SIG-M5 (cell line): ENCODE results near the gene GRK5.

Experiments
- DNase-seq: peaks from one replicate; lab custom pipeline; 2025; lab: John Stamatoyannopoulos, UW

GRK5 gene

GRCh38 chr10:119443970-119444660 is 236.7 kb downstream of the GRK5 start:
- DNase-seq, result no peak

DNA sequence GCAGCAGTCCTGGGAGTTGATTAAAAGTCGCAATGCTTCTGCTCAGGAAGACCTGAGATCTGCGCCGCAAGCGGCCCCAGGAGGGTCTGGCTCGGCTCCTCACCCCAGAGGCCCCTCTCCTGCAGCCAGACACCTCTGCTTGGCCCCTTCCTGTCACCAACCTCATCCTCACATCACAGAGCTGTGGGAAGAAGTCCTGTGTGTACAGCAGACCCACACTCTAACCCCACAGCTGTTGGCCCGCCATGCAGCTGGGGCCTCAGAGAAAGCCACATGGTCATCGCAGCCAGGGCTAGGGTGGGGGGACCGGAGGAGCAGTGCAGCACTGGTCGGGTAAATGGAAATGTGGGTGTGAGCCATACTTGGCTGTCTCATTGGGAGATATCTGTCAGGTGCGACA is 237.5 kb downstream of the GRK5 start:
- DNase-seq, result no peak

DNA sequence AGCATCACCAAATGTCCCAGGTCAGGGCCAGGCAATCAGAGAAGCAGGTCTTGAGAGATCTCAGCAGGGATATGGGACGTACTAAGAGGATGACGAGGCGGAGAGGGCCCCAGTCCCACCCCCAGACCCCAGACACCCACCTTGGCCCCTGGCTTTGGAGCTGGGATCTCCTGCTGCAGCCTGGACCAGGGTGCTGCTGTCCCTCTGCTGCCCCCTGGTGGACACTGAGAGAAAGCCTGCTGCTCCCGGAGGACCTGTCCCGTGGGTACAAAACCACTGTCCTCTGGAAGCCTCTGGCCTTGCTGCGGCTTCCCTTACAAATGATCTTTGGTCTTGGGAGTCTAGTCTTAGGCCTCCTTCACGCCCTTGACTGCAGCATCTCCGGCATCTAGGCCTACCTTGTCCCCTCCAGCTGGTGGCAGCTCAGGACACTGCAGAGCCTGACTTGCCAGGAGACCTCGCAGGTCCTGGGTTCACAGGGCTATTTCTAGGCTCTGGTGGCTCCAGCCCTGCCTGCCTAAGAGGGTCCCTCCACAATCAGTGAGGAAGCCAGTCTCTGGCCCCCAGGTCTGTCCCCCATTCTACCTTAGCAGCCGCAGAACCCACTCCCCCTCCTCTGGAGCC is 238.1 kb downstream of the GRK5 start:
- DNase-seq, result no peak

DNA sequence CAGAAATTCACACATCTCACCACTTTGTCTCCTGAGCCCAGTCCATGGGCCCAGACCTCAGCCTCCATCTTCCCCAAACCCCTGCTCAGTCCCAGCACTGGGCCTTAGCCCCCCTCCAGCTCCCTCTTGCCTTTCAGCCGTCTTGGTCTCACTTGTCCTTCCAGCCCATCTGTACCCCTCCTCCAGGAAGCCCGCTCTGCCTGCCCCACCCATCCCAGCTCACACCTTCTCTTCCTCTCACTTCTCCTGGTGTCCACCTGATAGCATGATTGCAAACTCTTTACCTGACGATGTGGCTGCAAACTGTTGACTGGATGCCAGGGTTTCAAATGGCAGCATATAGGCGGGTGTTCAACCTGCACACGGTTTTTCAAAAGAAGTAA is 238.6 kb downstream of the GRK5 start:
- no peak for DNase-seq

DNA sequence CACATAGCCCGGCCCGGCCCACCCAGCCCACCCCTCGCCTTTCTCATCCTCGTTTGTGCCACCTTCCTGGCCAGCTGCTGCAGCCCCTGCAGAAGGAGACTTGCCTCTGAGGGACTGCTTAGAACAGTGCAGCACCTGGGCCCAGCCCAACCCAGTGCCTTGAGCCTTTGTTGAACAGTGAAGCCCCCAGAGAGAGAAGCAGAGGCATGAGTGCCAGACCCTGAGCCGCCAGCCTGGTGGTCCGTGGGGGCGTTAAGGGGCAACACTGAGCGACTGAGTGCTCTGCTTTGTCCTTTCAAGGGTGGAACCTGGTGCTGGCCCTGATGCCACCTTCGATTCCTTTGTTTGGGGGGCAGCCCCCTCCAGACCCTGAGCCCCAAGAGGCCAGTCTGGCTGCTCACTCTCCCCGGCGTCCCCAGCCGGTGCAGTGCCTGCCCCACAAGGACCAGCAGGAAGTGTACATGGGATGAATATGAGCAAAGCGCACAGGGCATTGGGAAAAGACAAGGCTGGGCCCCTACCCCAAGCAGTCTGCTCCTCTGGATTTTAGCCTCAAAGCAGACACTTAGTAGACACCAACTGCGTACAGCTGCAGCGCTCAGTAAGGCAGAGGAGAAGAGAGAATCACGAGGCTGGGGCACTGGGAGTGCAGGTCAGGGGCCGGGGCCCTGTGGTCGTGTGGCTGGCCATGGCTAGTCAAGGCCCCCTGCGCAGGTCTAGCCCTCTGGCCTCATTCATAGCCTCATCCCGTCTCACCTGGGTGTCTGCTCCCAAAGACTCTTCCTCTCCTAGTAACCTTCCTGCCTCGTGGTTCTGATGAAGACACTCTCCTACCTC is 239.3 kb downstream of the GRK5 start:
- no peak for DNase-seq

DNA sequence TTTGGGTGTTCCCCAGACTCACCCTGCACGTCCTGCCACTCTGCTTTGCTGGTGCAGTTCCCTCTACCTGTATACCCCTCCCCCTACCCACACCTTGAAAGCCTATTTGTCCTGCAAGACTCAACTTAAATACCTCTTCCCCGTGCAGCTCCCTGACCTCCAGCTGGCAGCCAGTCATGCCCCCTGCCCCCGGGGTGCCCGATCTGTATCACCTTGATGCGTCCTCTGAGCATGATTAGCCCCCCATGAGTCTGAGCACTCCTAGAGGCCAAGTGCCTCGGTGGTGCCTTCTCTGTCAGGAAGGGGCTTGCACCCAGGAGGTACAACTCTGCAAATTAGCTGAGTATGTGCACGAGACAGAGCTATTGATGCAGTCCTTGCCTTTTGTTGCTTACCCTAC is 240.1 kb downstream of the GRK5 start:
- no peak for DNase-seq

DNA sequence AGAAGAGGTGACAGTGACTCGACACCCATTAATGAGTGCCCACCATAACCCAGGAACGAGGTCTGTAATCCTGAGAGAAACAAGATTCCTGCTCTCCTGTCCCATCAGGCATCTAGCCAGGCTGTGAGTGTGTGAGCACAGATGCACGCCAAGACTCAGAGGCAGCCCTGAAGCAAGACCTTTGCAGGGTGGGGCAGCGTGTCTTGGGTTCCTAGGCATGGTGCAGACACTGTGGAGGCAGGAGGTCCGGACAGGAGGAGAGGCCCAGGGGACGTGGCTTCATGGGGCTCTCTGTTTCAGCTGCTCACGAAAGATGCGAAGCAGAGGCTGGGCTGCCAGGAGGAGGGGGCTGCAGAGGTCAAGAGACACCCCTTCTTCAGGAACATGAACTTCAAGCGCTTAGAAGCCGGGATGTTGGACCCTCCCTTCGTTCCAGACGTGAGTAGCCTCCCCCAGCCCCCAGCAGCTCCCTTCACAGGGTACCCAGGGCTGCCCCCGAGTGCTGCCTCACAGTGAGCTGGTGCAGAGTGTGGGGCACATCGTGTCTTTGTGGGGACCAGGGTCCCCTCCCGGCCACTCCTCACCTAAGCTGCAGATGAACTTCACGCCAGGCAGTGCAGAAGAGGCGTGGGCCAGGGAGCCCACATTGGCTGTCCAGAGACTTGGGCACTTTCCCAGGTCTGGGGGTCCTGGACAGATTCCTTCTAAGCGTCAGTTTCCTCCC is 240.6 kb downstream of the GRK5 start:
- no peak for DNase-seq

DNA sequence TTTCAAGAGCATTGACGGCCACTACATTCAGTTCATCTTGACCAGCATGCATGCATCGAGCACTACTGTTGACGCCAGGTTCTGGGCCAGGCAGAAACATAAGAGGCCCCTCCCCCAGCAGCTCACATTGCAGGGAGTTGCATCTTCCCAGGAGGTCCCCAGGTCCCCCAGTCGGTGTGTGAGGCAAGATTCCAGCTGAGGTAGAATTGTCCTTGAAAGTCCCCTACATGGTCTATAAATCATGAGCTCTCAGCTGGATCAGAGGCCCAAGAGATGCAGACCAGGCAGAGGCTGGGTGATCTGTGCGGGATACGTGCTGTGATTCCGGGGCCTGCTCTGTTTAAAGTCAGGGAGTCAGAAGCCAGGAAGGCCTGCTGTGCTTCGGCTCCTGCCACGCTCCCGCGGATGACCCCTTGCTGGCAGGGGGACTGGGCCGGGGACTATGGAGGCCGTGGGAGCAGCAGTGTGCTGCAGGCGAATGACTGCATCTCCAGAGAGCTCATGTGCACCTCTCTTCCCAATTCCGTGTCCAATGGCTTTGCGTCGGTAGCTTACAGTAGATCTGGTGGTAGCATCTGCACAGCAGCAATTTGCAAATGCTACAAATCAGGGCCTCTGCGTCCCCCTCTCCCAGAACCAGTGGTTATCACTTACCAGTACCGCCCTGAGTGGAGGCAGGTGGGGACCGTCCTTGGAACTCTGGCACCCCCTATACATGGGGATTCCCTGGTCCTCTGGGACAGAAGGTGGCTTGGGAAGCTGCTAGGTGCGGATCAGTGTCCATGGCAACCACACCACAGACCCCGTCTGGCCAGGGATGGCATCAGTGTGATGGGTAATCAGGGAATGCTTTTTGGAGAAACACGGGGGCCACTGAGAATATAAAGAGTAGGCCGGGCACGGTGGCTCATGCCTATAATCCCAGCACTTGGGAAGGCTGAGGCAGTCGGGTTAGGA is 241.5 kb downstream of the GRK5 start:
- no peak for DNase-seq

DNA sequence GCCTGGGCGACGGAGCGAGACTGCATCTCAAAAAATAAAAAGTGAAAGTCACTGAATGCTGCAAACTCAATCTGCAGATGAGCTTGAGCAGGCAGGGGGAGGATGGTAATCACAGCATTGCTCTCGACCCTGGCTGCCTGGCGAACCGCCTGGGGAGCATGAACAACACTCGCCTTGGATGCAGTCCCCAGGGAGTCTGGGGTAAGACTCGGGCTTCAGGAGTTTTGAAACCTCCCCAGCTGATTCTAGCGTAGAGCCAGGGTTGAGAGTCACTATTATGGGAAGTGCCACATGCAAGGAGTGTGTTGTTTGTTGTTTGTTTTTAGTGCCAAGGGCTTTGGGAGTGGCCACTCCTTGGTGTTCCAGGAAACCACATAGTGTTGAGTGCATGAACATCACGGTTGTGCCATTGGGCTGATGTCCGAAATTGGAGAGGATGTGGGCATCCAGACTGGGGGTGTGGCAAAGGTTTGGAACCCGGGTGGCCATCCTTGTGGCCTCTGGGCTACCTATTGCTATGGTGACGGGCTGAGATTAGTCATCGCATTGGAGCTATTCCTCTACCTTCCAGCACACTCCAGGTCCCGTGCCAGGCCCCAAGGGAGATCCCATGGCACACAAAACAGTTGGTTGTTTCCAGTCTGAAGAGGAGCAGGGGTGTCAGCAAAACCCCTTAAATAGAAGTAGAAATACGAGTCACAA is 242.5 kb downstream of the GRK5 start:
- no peak for DNase-seq

DNA sequence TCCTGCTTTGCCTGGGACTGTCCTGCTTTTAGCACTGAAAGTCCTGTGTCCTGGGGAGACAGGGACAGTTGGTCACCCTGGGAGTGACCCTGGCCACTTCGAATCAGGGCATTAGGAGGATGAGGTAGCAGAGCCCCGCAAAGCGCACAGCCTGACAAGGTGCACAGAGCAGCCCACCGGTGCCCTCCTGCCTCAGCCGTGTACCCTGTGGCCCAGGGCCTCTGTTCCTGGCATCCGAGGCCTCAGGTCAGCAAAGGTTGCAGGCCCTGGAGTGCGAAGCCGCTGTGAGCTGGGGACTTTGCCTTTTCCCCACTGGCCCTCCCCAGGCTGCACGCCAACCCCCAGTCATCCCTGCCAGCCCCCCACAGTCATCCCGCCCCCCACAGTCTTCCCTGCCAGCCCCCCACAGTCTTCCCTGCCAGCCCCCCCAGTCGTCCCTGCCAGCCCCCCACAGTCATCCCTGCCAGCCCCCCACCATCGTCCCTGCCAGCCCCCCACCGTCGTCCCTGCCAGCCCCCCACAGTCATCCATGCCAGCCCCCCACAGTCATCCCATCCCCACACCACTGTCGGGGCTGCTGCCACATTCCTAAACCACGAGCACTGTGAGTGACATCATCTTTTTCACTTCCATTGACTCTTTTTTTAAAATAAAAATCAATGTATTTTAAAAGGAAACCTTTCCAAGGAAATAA is 243.4 kb downstream of the GRK5 start:
- no peak for DNase-seq

DNA sequence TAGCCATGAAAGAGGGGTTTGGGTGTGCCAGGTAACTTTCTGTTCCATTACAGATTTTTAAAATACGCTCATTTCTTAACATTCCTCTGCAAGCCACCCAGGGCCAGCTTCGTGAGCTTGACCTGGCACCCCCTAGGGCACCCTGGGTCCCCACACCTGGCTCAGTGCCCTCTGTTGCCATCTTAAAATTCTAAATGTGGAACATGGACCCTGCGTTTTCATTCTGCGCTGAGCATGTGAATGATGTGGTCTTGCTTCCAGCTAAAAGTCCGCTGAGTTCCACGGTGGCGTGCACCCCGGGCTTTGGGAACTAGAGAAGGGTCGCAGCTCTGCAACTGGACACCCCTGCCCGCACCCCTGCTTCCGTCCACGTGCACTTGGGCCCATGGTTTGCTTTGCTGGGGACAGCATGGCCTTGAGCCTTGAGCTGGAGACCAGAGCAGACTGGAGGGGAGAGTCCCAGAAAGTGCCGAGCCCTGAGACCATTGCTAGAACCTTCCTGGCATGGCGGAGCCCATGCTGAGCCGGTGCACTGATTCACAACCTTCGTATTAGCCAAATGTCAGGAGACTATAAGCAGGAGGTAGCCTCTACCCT is 244.0 kb downstream of the GRK5 start:
- no peak for DNase-seq

GRCh38 chr10:119452396-119452795 is 245.0 kb downstream of the GRK5 start:
- DNase-seq, result no peak

GRCh38 chr10:119453313-119453712 is 245.9 kb downstream of the GRK5 start:
- no peak for DNase-seq

- no peak for DNase-seq
These were observed 246.9 kb downstream of the GRK5 start for GRCh38 chr10:119454316-119454715.

DNA sequence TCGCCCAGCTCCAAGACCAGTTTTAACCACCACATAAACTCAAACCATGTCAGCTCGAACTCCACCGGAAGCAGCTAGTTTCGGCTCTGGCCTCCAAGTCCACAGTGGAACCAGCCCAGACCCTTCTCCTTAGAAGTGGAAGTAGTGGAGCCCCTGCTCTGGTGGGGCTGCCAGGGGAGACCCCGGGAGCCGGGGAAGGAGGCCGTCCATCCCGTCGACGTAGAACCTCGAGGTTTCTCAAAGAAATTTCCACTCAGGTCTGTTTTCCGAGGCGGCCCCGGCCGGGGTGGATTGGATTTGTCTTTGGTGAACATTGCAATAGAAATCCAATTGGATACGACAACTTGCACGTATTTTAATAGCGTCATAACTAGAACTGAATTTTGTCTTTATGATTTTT is 247.6 kb downstream of the GRK5 start:
- DNase-seq, result no peak

- no peak for DNase-seq
These were observed 248.5 kb downstream of the GRK5 start for GRCh38 chr10:119455609-119456434.

GRCh38 chr10:119456435-119456810 is 249.1 kb downstream of the GRK5 start:
- DNase-seq, result no peak

DNA sequence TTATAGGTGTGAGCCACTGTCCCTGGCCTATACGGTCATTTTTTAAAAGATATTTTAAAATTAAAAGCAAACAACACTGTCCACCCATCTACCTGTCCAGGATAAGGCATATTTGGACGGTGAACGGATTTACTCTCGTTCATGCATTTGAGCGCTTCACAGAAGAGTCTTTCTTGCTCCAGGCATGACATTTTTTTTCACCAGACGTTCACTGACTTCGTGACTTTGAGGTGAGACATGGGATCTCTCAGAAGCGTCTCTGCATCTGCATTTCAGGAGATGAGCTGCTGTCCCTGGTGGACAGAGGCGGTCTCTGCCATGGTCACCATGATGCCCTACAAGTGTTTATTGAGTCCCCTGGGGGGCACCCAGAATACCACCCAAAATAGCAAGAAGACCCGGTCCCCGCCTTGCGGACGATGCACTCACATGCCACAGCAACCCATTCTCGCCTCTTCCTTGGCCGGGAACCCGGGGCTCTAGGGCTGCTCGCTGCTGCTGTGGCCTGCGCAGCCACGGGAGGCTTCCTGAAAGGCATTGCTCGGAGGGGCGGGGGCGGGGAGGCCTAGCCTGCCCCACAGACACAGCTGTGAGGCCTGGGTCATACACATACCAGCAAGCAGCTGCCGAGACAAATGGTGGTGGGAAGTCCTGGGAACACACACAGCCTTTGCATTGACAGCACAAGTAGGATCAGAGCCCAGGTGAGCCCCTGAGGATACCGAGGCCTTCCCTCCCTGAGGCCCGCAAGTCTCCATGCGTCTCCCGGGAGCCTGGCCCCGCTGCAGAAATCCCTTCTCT is 250.8 kb downstream of the GRK5 start:
- DNase-seq, result no peak
